CD4-positive, alpha-beta T cell treated with Interleukin-4 for 4 hours (primary cell): ENCODE data around the gene PGD.

Experiments
- DNase-seq: peaks from one replicate; pipeline ENCODE4 v3.0.0-alpha.2; 2020

PGD gene

GRCh38 chr1:10398734-10399443, at the start of gene PGD:
Gene PGD (plus strand): TSS chr1:10399064. CDS start chr1:10399118, 54 bp downstream.
- DNase-seq: peak; percentile 96

GRCh38 chr1:10353282-10353681, 45.6 kb upstream of the PGD start:
- no peak for DNase-seq

- no peak for DNase-seq
Measured at GRCh38 chr1:10353693-10354092, 45.2 kb upstream of the PGD start.

GRCh38 chr1:10360045-10360444, 38.8 kb upstream of the PGD start:
- DNase-seq: no peak

- DNase-seq: no peak
Measured at GRCh38 chr1:10361515-10361914, 37.3 kb upstream of the PGD start.

GRCh38 chr1:10368194-10368593, 30.7 kb upstream of the PGD start:
- DNase-seq: no peak

- DNase-seq: no peak
Measured at GRCh38 chr1:10374442-10374860, 24.4 kb upstream of the PGD start.

- DNase-seq: peak; percentile 24
Measured at GRCh38 chr1:10377365-10378029, 21.4 kb upstream of the PGD start.

GRCh38 chr1:10378081-10378841, 20.6 kb upstream of the PGD start:
- no peak for DNase-seq

- DNase-seq: no peak
Measured at GRCh38 chr1:10379101-10379620, 19.7 kb upstream of the PGD start.

- no peak for DNase-seq
Measured at GRCh38 chr1:10379676-10380075, 19.2 kb upstream of the PGD start.

GRCh38 chr1:10380594-10381275, 18.1 kb upstream of the PGD start:
- no peak for DNase-seq

- no peak for DNase-seq
Measured at GRCh38 chr1:10383630-10384029, 15.2 kb upstream of the PGD start.

- no peak for DNase-seq
Measured at GRCh38 chr1:10384219-10384618, 14.6 kb upstream of the PGD start.

- DNase-seq: no peak
Measured at GRCh38 chr1:10386761-10387676, 11.8 kb upstream of the PGD start.

GRCh38 chr1:10387677-10388386, 11.0 kb upstream of the PGD start:
- DNase-seq: peak; percentile 30

- DNase-seq: no peak
Measured at GRCh38 chr1:10388387-10388715, 10.5 kb upstream of the PGD start.

GRCh38 chr1:10389271-10389973, 9.4 kb upstream of the PGD start:
- no peak for DNase-seq

GRCh38 chr1:10396870-10397269, 2.0 kb upstream of the PGD start:
- DNase-seq: no peak

GRCh38 chr1:10398278-10398733, 558 bp upstream of the PGD start:
- no peak for DNase-seq
